ENCODE data around the gene ADPRH. TPM values are rescaled to one million over a fixed set of nuclear protein-coding genes. Genes with fewer than 3 reads are reported as not detected.

Gene ADPRH
- total RNA-seq, 1 donor = 4.5 TPM

Other genes starting within 250 kb of the ADPRH start
- gene TMEM39A, start 115.9 kb upstream of the ADPRH start, total RNA-seq = 59.2 TPM
- gene POGLUT1, start 110.5 kb upstream of the ADPRH start, total RNA-seq = 8.8 TPM
- gene TIMMDC1, start 80.9 kb upstream of the ADPRH start, total RNA-seq = 19.0 TPM
- 5.9 TPM for gene CD80, start 19.9 kb upstream of the ADPRH start, total RNA-seq
- gene PLA1A, start 18.4 kb downstream of the ADPRH start, total RNA-seq = 2.7 TPM
- gene POPDC2, start 81.1 kb downstream of the ADPRH start, total RNA-seq = 21.5 TPM
- gene COX17, start 97.9 kb downstream of the ADPRH start, total RNA-seq = 21.5 TPM
- gene CFAP91, start 123.5 kb downstream of the ADPRH start, total RNA-seq = 0.21 TPM
- not detected for gene NR1I2, start 202.6 kb downstream of the ADPRH start, total RNA-seq